GM18858 (cell line): ENCODE results near the gene ZFAND2B.
A peak's percentile ranks its signal among the peaks of the same experiment; 100 is the strongest.
"Not testable (repeated sequence)": the region's sequence is repeated elsewhere in the genome, so short reads cannot be mapped to it uniquely, and the experiment has no call there.

Experiments
- ATAC-seq: cut with Tn5 transposase; IDR thresholded peaks from one replicate; pipeline ENCODE4 v1.9.1; 2021; ENCODE audit not compliant: unreplicated experiment

ZFAND2B gene

DNA sequence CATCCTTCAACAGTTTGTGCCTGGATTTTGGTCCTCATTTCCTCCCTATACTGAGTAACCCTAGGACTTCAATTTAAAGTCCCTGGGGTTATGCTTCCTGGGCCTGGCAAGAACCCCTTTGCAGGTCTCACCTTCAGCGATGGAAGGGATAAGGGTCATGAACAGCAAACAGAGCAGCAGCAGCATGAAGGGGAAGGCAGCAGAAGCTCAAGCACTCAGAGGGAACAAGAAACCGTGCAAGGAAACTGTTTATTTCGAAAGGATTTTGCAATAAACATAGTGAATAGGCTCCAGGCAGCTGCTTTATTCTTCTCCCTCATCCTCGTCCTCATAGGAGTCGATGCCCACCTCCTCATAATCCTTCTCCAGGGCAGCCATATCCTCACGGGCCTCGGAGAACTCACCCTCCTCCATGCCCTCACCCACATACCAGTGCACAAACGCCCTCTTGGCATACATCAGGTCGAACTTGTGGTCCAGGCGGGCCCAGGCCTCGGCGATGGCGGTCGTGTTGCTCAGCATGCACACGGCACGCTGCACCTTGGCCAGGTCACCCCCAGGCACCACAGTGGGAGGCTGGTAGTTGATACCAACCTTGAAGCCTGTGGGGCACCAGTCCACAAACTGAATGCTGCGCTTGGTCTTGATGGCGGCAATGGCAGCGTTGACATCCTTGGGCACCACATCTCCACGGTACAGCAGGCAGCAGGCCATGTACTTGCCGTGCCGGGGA is 43.6 kb downstream of the ZFAND2B start:
- no peak for ATAC-seq

DNA sequence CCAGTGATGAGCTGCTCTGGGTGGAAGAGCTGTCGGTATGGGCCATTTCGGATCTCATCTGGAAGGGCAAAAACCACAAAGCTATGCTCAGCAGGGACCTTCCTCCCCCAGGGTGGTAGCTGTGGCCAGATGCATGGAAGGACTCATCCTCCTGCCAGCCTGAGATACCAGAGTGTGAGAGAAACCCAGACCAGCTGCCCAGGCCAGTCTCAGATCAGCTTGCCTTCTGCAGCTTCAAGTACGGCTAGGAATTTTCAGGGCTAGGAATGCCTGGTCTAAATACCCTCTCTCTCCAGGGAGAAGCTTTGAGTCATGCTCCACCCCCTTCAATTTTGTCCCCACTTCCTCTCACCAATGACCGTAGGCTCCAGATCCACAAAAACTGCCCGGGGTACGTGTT is 45.1 kb downstream of the ZFAND2B start:
- no peak for ATAC-seq

DNA sequence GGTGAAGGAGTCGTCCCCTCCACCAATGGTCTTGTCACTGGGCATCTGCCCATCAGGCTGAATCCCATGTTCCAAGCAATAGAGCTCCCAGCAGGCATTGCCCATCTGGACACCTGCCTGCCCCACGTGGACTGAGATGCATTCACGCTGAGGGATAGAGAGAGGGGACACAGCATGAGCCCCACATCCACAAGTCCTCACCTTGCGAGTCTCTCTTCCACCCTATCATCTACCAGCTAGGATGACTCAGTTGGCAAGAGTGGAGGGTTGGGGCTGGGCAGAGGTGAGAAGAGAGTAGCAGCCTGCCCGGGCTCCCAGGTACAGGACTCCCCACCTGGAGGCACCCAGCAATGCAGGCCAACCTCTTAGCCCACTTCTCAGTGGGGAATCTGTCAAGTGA is 45.5 kb downstream of the ZFAND2B start:
- no peak for ATAC-seq

DNA sequence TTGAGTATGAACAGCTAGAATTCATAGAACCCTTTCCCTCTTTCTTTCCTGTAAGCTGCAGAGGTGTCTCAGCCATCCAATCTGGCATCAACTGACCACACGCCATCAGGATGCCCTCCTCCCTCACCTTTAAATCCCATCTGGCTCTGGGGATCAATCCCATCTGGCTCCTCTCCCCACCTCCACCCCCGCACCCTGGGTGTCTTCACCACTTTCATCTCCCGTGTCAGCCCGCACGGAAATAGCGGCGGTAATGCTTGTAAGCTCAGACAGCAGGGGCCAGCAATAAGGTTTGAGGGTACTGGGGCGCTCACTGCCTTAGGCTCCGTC is 46.0 kb downstream of the ZFAND2B start:
- no peak for ATAC-seq

DNA sequence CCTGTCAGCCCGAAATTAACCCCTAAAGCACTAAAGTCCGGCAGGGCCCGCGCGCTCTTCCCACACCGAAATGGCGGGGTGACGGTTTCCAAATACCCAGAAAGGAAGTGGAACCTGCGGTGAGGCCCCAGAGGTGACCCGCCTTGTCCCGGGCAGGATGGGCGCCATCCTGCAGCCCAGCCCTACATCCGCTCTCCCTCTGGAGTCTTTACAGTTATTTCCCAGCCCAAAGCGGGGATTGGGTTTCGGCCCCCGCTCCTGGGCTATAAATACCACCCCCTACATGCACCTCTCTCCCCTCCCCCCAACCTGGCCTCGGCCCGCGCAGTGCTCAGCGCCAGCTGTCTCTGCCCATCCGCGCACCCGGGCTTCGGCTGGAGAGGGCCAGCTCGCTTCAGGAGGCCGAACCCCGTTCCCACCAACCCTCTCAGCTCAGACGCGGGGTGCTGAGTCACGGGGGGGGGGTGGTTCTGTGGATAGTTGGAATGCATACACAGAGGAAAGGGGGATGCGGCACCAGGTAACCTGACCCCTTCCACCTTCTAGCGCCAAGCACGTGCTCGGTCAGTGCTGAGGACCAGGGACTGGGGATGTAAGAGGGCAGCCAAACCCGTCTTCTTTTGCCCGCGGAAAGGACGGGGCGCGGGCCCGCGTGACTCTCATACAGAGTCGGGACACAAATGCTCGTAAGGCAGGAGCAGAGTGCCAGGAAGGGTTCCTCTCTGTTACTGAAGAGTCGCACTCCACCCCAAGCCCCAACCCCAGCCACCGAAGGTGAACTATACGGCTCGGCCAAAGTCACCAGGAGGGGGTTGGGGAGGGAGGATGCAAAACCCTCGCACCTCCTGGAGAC is 46.5 kb downstream of the ZFAND2B start, which contains the start of gene TUBA4B:
TSS of gene TUBA4B (plus strand) at position 344 of the 853 bp plus-strand sequence. CDS start at position 509, 165 bp downstream.
- ATAC-seq, result no peak

DNA sequence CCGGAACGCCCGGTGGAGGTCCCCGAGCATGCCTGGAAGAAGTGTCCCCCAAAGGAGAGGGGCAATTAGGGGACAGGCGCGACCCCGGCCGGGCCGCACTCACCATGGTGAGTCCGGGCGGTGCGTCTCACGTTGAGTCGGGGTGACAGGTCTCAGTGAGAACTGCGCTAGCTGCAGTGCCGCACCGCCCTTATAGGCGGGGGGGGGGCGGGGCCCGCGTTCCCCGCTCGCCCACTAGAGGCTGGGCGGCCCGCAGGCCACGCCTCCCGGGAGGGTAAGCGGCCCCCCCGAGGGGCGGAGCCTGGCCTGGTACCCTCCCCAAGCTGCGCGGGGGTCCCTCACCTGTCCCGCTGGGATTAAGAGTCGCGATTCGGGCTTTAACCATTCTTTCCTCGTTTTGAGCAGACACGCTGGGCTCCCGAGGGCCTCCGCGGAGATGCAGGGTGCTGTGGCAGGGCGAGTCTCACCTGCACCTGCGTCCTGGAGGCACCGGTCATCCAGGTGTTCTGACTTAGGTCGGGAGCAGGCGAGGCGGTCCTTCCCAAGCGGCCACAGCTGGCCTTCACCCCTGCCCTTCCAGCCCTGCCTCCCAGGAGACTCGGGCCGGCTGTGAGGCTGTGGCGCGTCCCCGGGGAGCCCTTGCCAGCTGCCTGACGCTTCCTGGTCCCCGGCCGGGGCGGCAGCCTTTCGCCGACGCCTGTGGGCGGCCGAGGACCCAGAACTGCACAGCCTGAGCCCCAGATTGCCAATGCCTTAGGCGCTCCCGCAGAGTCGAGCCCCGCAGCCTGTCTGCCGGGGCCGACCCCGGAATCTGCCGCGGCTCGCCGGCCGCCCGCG is 47.4 kb downstream of the ZFAND2B start, which contains the start of gene TUBA4A:
TSS of gene TUBA4A (minus strand) at position 166 of the 837 bp plus-strand sequence. CDS start at position 106, 60 bp downstream.
- peak; percentile 33 for ATAC-seq

DNA sequence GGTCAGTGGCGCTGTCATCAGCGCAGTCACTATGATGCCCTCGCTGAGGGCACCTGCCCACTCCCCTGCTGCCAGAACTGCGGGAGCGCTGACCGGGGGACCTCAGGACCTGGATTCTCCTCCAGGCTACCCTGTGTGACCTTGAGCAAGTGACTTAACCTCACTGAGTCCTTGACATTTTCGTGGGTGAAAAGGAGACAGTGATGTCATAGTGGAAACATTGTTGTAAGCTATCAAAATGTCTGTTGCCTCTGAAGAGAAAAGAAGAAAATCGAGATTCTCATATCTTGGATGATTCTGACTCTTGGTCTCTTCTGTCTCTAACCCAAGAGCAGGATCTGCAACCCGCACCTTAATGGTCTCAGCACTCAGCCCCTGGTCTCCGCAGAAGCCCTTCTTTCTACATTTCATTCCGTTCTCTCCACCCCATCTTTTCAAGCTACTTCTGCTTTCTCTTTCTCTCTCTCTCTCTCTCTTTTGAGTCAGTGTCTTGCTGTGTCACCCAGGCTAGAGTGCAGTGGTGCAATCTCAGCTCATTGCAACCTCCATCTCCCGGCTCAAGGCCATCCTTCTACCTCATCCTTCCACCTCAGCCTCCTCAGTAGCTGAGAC is 48.1 kb downstream of the ZFAND2B start:
- ATAC-seq, result peak; percentile 24

DNA sequence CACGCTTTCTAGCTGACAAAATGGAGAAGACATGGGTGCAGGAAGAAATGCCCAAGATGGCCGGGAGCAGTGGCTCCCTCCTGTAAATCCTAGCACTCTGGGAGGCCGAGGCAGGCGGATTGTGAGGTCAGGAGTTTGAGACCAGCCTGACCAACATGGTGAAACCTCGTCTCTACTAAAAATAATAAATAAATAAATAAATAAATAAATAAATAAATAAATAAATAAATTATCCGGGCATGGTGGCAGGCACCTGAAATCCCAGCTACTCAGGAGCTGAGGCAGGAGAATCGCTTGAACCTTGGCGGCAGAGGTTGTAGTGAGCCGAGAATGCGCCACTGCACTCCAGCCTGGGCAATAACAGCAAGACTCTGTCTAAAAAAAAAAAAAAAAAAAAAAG is 52.4 kb downstream of the ZFAND2B start:
- not testable (repeated sequence) for ATAC-seq
